SK-N-SH (cell line): Measurements from ENCODE around the gene JAG1. TPM values are rescaled to one million over a fixed set of nuclear protein-coding genes. Genes with fewer than 3 reads are reported as not detected.
A peak's percentile ranks its signal among the peaks of the same experiment; 100 is the strongest.

ENCODE experiments used
- CTCF ChIA-PET: fragments of 300-600, 350-600 bp; formaldehyde crosslinking; extraction: SDS; loops from one replicate; lab custom pipeline; 2021; lab: Yijun Ruan, JAX
- POLR2A ChIA-PET: fragments of 350-600 bp; sonication (Branson Sonifier 250); formaldehyde crosslinking; extraction: SDS; loops from one replicate; lab custom pipeline; 2020; ENCODE audit warnings: antibody characterized with exemption, inconsistent platforms; lab: Yijun Ruan, JAX
- DNase-seq: peaks from one replicate; pipeline ENCODE4 v3.0.0; 2012
- H2AFZ ChIP-seq: fragments of 200-600 bp; sonication (generic); 2 replicates; pipeline ENCODE4 v1.8.1; 2016; ENCODE audit warnings: antibody characterized with exemption, mild to moderate bottlenecking, low read depth
- H3F3A ChIP-seq: fragments of 200-600 bp; sonication (generic); replicated peaks from 2 replicates; pipeline ENCODE3; 2016; ENCODE audit warnings: antibody characterized with exemption, mild to moderate bottlenecking; ENCODE audit not compliant: insufficient read depth
- H3K27ac ChIP-seq, 2 experiments: fragments of 200-500 bp in 1 of 2; fragments of 200-600 bp in 1 of 2; sonication (Bioruptor generic) in 1 of 2; sonication (generic), shearing (Covaris generic) in 1 of 2; 2 replicates each; pipeline versions ENCODE4 v1.5.1 to v1.6.1; 2014 to 2016; ENCODE audit warnings: low read depth in 2 of 2, inconsistent platforms in 1 of 2, low read length in 1 of 2, mild to moderate bottlenecking in 1 of 2, mixed read lengths in 1 of 2
- H3K27me3 ChIP-seq: fragments of 200-600 bp; sonication (generic), shearing (Covaris generic); 2 replicates; pipeline ENCODE4 v1.6.1; 2016; ENCODE audit warnings: mixed run types; ENCODE audit not compliant: insufficient read depth
- H3K36me3 ChIP-seq, 2 experiments: fragments of 200-500 bp in 1 of 2; fragments of 200-600 bp in 1 of 2; sonication (Bioruptor generic) in 1 of 2; sonication (generic) in 1 of 2; replicated peaks in 1 of 2; 2 replicates each; pipeline versions ENCODE3 to v1.5.1; 2014 to 2016; ENCODE audit warnings: low read length in 1 of 2, mild to moderate bottlenecking in 1 of 2; ENCODE audit not compliant: insufficient read depth in 2 of 2, control insufficient read depth in 1 of 2
- H3K4me1 ChIP-seq, 2 experiments: fragments of 200-500 bp in 1 of 2; fragments of 200-600 bp in 1 of 2; sonication (Bioruptor generic) in 1 of 2; sonication (generic), shearing (Covaris generic) in 1 of 2; 2 replicates each; pipeline versions ENCODE4 v1.5.1 to v1.6.1; 2014 to 2016; ENCODE audit warnings: low read depth in 1 of 2, low read length in 1 of 2, mixed run types in 1 of 2; ENCODE audit not compliant: insufficient read depth in 2 of 2, control insufficient read depth in 1 of 2
- H3K4me2 ChIP-seq: fragments of 200-600 bp; sonication (generic), shearing (Covaris generic); 2 replicates; pipeline ENCODE4 v1.6.1; 2017; ENCODE audit warnings: mixed run types
- H3K4me3 ChIP-seq, 2 experiments: fragments of 200-500 bp in 1 of 2; fragments of 200-600 bp in 1 of 2; sonication (Bioruptor generic) in 1 of 2; sonication (generic), shearing (Covaris generic) in 1 of 2; 2 replicates each; pipeline versions ENCODE4 v1.5.1 to v1.8.1; 2014 to 2016; ENCODE audit warnings: low read depth in 2 of 2, inconsistent platforms in 1 of 2, low read length in 1 of 2, mild to moderate bottlenecking in 1 of 2, mixed read lengths in 1 of 2, moderate library complexity in 1 of 2
- H3K79me2 ChIP-seq: fragments of 200-600 bp; sonication (generic); 2 replicates; pipeline ENCODE4 v1.8.1; 2017; ENCODE audit warnings: mild to moderate bottlenecking; ENCODE audit not compliant: insufficient read depth
- H3K9ac ChIP-seq: fragments of 200-600 bp; sonication (generic); 2 replicates; pipeline ENCODE4 v1.6.1; 2017; ENCODE audit warnings: mixed run types
- H3K9me2 ChIP-seq: fragments of 200-600 bp; sonication (generic); 2 replicates; pipeline ENCODE4 v1.6.1; 2017; ENCODE audit warnings: mixed run types
- H3K9me3 ChIP-seq: fragments of 200-600 bp; sonication (generic); 2 replicates; pipeline ENCODE4 v1.6.1; 2017; ENCODE audit warnings: mixed run types, mild to moderate bottlenecking, moderate library complexity
- H4K20me1 ChIP-seq: fragments of 200-600 bp; sonication (generic); 2 replicates; pipeline ENCODE4 v1.6.1; 2017; ENCODE audit warnings: mild to moderate bottlenecking, mixed run types; ENCODE audit not compliant: insufficient read depth
- CHD2 ChIP-seq: fragments of 150-350 bp; IDR thresholded peaks from 2 replicates; pipeline ENCODE4 v1.6.1; 2018; ENCODE audit warnings: low read length; ENCODE audit not compliant: partially characterized antibody
- CTCF ChIP-seq: fragments of 200-600 bp; sonication (generic); IDR thresholded peaks from 2 replicates; pipeline ENCODE4 v1.6.1; 2017; ENCODE audit warnings: antibody characterized with exemption, mild to moderate bottlenecking, moderate library complexity
- FOSL2 ChIP-seq: IDR thresholded peaks from 2 replicates; pipeline ENCODE4 v1.4.0; 2012; ENCODE audit warnings: low read depth, mild to moderate bottlenecking, moderate library complexity, borderline replicate concordance
- GABPA ChIP-seq: IDR thresholded peaks from 2 replicates; pipeline ENCODE4 v1.4.0; 2012; ENCODE audit warnings: low read depth, mild to moderate bottlenecking
- GATA2 ChIP-seq: sonication (generic); formaldehyde crosslinking; IDR thresholded peaks from 2 replicates; pipeline ENCODE4 v1.5.0; 2020; ENCODE audit warnings: mild to moderate bottlenecking, missing genetic modification reagents
- JUND ChIP-seq: IDR thresholded peaks from 2 replicates; pipeline ENCODE4 v1.4.0; 2012
- PBX3 ChIP-seq: IDR thresholded peaks from 2 replicates; pipeline ENCODE4; 2012
- RCOR1 ChIP-seq: fragments of 150-350 bp; IDR thresholded peaks from 2 replicates; pipeline ENCODE4 v1.6.1; 2017; ENCODE audit warnings: antibody characterized with exemption, low read length
- RFX5 ChIP-seq: IDR thresholded peaks from 2 replicates; pipeline ENCODE4 v1.6.1; 2012; ENCODE audit warnings: mild to moderate bottlenecking, improper control_type of control experiment, low read length
- RXRA ChIP-seq: IDR thresholded peaks from 2 replicates; pipeline ENCODE4 v1.4.0; 2012; ENCODE audit warnings: low read depth, mild to moderate bottlenecking, borderline replicate concordance
- SIN3A ChIP-seq: IDR thresholded peaks from 2 replicates; pipeline ENCODE4 v1.6.1; 2012; ENCODE audit warnings: low read depth, mild to moderate bottlenecking, low read length, moderate library complexity, borderline replicate concordance
- TCF12 ChIP-seq: IDR thresholded peaks from 2 replicates; pipeline ENCODE4 v1.4.0; 2012
- TEAD4 ChIP-seq: IDR thresholded peaks from 2 replicates; pipeline ENCODE4 v1.4.0; 2012; ENCODE audit warnings: mild to moderate bottlenecking, borderline replicate concordance; ENCODE audit not compliant: insufficient read depth
- WGBS: methylation state at CpG from one replicate; pipeline ENCODE4 v1.1.6; 2017; ENCODE audit warnings: low lambda C conversion rate; 5-methylcytosine and 5-hydroxymethylcytosine counted together
- polyA plus RNA-seq, 3 experiments: library from polyadenylated mRNA; depleted of rRNA; stranded (reverse); fragments of >200 nt; gene quantifications; 2 replicates each; pipeline ENCODE4 v1.2.3, GENCODE V29; 2012
- TF ChIP-seq, protein P1 (sequence below): fragments of 150-350 bp; IDR thresholded peaks from 2 replicates; pipeline ENCODE4 v1.6.1; 2017; ENCODE audit warnings: antibody characterized with exemption, low read length, low read depth, borderline replicate concordance

Gene JAG1
- polyA plus RNA-seq, 1 of the 3 experiments (the other 2 are of a cell fraction) = 6.0 TPM

- H3K9me2 ChIP-seq = no peaks in the 10 kb centered on the region
- H3K36me3 ChIP-seq = no peaks in the 10 kb centered on the region
- no peaks in the 10 kb centered on the region for H4K20me1 ChIP-seq
- H3K9ac ChIP-seq = no peak overlapping the region
- peaks cover 0 to 32% of the 10 kb centered on the region in 2 experiments; a peak in 3 of 4 replicates for H3K4me1 ChIP-seq
- TF ChIP-seq RFX5 = no peak
- TF ChIP-seq TCF12 = no peak
- TF ChIP-seq FOSL2 = peak; percentile 28; the same call in 1 of the 2 replicates
- TF ChIP-seq, all 33 proteins: peak for 1
- ChIA-PET POLR2A (no interaction called here), CTCF (interaction anchor here (0.8 to 1.3 kb wide), 2 partner anchors 19 kb away, joined by 3 read pairs; no protein-coding TSS in a partner anchor)
- H2AFZ ChIP-seq = no peak overlapping the region
- no peak for DNase-seq
- H3K4me3 ChIP-seq = no peak overlapping the region
- peak overlapping the region; percentile 47; the same call in 1 of the 2 replicates for H3K4me2 ChIP-seq
- H3K27me3 ChIP-seq = no peaks in the 10 kb centered on the region
- H3F3A ChIP-seq = peaks cover 7% of the 10 kb centered on the region
- H3K27ac ChIP-seq = peak overlapping the region in 1 of 2 experiments; percentile 48; a peak in 1 of 4 replicates
- 12% methylated on average over 2 of the region's 2 CpGs for WGBS
- H3K79me2 ChIP-seq = no peaks in the 10 kb centered on the region
- H3K9me3 ChIP-seq = no peaks in the 10 kb centered on the region
Observed at GRCh38 chr20:10715035-10715434, 41.2 kb upstream of the JAG1 start.

- Histone ChIP-seq H2AFZ (no peak overlapping the region), H3K27ac (peak overlapping the region in 1 of 2 experiments; percentile 48; a peak in 1 of 4 replicates), H4K20me1 (no peaks in the 10 kb centered on the region), H3K9me3 (no peaks in the 10 kb centered on the region), H3K4me3 (no peak overlapping the region), H3K79me2 (no peaks in the 10 kb centered on the region), H3K9me2 (no peaks in the 10 kb centered on the region), H3K36me3 (no peaks in the 10 kb centered on the region), H3K9ac (no peak overlapping the region), H3K27me3 (no peaks in the 10 kb centered on the region), H3K4me1 (peaks cover 0 to 26% of the 10 kb centered on the region in 2 experiments; a peak in 3 of 4 replicates), H3F3A (peaks cover 7% of the 10 kb centered on the region), H3K4me2 (peak overlapping the region; percentile 47; the same call in 1 of the 2 replicates)
- ChIA-PET POLR2A (no interaction called here), CTCF (interaction anchor here (0.8 to 1.2 kb wide), 2 partner anchors 18 to 40 kb away, joined by 3 read pairs; no protein-coding TSS in a partner anchor)
- DNase-seq = no peak
- TF ChIP-seq TEAD4 (no peak), CTCF (no peak), GATA2 (no peak), SIN3A (no peak), RXRA (no peak), CHD2 (no peak), JUND (no peak), PBX3 (no peak), RCOR1 (no peak), GABPA (no peak)
- TF ChIP-seq, protein P1, sequence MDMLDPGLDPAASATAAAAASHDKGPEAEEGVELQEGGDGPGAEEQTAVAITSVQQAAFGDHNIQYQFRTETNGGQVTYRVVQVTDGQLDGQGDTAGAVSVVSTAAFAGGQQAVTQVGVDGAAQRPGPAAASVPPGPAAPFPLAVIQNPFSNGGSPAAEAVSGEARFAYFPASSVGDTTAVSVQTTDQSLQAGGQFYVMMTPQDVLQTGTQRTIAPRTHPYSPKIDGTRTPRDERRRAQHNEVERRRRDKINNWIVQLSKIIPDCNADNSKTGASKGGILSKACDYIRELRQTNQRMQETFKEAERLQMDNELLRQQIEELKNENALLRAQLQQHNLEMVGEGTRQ = no peak
Observed at GRCh38 chr20:10714236-10714975, 40.6 kb upstream of the JAG1 start.
